ENCODE results near the gene USP6NL.

DNA sequence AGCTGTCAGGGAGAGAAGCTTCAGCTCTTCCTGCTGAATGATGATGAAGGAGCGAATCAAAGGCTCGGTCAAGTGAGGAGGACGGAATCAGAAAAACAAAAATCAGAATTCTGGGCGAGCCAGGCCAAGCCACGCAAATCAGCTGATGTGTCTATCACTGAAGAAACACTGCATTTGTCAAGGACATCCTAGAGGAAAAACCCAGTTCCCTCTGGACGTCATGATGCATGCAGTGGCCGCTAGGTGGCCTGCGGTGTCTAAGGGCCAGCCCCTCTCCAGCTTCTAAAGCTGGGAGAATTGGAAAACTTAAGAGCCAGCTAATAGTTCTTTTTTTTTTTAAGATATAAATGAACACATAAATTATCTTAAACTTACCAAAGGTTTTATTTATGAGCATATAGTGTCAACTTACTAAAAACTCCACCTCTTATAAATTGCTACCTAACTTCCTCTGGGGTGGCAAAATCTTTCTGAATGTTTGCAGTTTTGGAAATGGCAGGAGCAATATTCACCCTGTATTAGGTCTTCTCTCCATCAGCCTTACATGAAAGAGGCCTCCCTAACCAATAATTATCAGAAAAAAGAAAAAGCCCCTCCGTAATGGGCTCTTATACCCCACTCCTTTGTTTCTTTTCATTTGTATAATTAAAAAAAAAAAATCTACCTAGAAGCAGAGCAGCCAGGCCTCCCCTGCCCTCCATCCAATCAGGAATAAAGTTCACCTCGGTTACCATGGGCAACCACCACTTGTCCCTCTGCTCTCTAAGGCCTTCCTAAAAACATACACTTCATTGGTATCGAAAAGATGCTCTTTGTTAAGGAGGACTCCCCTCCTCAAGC is 186.8 kb downstream of the USP6NL start:
- TF ChIP-seq SP1 (IDR thresholded peaks at IDR 0.05; ENCODE audit: low read depth, low read length) (no peak), TAF1 (IDR thresholded peaks at IDR 0.05; ENCODE audit: low read depth, low read length) (no peak), BRCA1 (IDR thresholded peaks at IDR 0.05; ENCODE audit: low read depth, low read length) (no peak), EZH2 (IDR thresholded peaks at IDR 0.05; ENCODE audit: low read depth, low read length, severe bottlenecking) (no peak), NANOG (IDR thresholded peaks at IDR 0.05; ENCODE audit: insufficient read depth, low read depth, low read length, poor library complexity, severe bottlenecking) (no peak)
- TF ChIP-seq, protein P1, sequence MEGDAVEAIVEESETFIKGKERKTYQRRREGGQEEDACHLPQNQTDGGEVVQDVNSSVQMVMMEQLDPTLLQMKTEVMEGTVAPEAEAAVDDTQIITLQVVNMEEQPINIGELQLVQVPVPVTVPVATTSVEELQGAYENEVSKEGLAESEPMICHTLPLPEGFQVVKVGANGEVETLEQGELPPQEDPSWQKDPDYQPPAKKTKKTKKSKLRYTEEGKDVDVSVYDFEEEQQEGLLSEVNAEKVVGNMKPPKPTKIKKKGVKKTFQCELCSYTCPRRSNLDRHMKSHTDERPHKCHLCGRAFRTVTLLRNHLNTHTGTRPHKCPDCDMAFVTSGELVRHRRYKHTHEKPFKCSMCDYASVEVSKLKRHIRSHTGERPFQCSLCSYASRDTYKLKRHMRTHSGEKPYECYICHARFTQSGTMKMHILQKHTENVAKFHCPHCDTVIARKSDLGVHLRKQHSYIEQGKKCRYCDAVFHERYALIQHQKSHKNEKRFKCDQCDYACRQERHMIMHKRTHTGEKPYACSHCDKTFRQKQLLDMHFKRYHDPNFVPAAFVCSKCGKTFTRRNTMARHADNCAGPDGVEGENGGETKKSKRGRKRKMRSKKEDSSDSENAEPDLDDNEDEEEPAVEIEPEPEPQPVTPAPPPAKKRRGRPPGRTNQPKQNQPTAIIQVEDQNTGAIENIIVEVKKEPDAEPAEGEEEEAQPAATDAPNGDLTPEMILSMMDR (IDR thresholded peaks at IDR 0.05; ENCODE audit: control extremely low read depth in 1 of 3, insufficient read depth in 1 of 3, low read depth in 1 of 3, low read length in 3 of 3), result peak; percentile 86 to 92 (median 91)
- TF ChIP-seq, protein P2, sequence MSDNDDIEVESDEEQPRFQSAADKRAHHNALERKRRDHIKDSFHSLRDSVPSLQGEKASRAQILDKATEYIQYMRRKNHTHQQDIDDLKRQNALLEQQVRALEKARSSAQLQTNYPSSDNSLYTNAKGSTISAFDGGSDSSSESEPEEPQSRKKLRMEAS (IDR thresholded peaks at IDR 0.05), result no peak
- TF ChIP-seq, protein P3, sequence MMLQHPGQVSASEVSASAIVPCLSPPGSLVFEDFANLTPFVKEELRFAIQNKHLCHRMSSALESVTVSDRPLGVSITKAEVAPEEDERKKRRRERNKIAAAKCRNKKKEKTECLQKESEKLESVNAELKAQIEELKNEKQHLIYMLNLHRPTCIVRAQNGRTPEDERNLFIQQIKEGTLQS (IDR thresholded peaks at IDR 0.05; ENCODE audit: insufficient read depth, low read depth, low read length), result no peak
